ENCODE results near the gene FIBCD1. TPM values are rescaled to one million over a fixed set of nuclear protein-coding genes. Genes with fewer than 3 reads are reported as not detected.

Gene FIBCD1
- total and polyA plus RNA-seq, 2 experiments from 2014 or later = 4.4 to 5.6 TPM

GRCh38 chr9:130869250-130869649, 69.8 kb downstream of the FIBCD1 start:
- Histone ChIP-seq H3F3A (replicated peaks; ENCODE audit: low read depth) (peaks cover 5% of the 10 kb centered on the region; the same call in 1 of the 2 replicates), H3K27ac (ENCODE audit: low read depth) (peak overlapping the region; percentile 41; the same call in 1 of the 2 replicates), H3K27me3 (ENCODE audit: insufficient read depth) (no peaks in the 10 kb centered on the region), H3K79me2 (replicated peaks; ENCODE audit: insufficient read depth) (peaks cover 59% of the 10 kb centered on the region), H3K9me2 (ENCODE audit: insufficient read depth) (no peaks in the 10 kb centered on the region), H2AFZ (no peak overlapping the region), H3K4me2 (no peak overlapping the region), H3K4me3 (no peak overlapping the region), H4K20me1 (replicated peaks; ENCODE audit: insufficient read depth) (peaks cover 15% of the 10 kb centered on the region), H3K4me1 (ENCODE audit: insufficient read depth) (no peaks in the 10 kb centered on the region), H3K36me3 (ENCODE audit: insufficient read depth) (peaks cover 27% of the 10 kb centered on the region)
- DNase-seq (ENCODE audit: low spot score) (no peak), ATAC-seq (no peak)
- H3K27ac Mint-ChIP-seq = no peak overlapping the region
- H3K4me1 Mint-ChIP-seq = no peaks in the 10 kb centered on the region
- no peak overlapping the region for H3K4me3 Mint-ChIP-seq
- no peaks in the 10 kb centered on the region for H3K9me3 Mint-ChIP-seq
- H3K27me3 Mint-ChIP-seq (ENCODE audit: insufficient read depth, low read depth, poor library complexity) = no peaks in the 10 kb centered on the region
- no peak for TF ChIP-seq CTCF (conservative IDR thresholded peaks at IDR 0.05; ENCODE audit: low read depth in 2 of 2)
- TF ChIP-seq, protein P1, sequence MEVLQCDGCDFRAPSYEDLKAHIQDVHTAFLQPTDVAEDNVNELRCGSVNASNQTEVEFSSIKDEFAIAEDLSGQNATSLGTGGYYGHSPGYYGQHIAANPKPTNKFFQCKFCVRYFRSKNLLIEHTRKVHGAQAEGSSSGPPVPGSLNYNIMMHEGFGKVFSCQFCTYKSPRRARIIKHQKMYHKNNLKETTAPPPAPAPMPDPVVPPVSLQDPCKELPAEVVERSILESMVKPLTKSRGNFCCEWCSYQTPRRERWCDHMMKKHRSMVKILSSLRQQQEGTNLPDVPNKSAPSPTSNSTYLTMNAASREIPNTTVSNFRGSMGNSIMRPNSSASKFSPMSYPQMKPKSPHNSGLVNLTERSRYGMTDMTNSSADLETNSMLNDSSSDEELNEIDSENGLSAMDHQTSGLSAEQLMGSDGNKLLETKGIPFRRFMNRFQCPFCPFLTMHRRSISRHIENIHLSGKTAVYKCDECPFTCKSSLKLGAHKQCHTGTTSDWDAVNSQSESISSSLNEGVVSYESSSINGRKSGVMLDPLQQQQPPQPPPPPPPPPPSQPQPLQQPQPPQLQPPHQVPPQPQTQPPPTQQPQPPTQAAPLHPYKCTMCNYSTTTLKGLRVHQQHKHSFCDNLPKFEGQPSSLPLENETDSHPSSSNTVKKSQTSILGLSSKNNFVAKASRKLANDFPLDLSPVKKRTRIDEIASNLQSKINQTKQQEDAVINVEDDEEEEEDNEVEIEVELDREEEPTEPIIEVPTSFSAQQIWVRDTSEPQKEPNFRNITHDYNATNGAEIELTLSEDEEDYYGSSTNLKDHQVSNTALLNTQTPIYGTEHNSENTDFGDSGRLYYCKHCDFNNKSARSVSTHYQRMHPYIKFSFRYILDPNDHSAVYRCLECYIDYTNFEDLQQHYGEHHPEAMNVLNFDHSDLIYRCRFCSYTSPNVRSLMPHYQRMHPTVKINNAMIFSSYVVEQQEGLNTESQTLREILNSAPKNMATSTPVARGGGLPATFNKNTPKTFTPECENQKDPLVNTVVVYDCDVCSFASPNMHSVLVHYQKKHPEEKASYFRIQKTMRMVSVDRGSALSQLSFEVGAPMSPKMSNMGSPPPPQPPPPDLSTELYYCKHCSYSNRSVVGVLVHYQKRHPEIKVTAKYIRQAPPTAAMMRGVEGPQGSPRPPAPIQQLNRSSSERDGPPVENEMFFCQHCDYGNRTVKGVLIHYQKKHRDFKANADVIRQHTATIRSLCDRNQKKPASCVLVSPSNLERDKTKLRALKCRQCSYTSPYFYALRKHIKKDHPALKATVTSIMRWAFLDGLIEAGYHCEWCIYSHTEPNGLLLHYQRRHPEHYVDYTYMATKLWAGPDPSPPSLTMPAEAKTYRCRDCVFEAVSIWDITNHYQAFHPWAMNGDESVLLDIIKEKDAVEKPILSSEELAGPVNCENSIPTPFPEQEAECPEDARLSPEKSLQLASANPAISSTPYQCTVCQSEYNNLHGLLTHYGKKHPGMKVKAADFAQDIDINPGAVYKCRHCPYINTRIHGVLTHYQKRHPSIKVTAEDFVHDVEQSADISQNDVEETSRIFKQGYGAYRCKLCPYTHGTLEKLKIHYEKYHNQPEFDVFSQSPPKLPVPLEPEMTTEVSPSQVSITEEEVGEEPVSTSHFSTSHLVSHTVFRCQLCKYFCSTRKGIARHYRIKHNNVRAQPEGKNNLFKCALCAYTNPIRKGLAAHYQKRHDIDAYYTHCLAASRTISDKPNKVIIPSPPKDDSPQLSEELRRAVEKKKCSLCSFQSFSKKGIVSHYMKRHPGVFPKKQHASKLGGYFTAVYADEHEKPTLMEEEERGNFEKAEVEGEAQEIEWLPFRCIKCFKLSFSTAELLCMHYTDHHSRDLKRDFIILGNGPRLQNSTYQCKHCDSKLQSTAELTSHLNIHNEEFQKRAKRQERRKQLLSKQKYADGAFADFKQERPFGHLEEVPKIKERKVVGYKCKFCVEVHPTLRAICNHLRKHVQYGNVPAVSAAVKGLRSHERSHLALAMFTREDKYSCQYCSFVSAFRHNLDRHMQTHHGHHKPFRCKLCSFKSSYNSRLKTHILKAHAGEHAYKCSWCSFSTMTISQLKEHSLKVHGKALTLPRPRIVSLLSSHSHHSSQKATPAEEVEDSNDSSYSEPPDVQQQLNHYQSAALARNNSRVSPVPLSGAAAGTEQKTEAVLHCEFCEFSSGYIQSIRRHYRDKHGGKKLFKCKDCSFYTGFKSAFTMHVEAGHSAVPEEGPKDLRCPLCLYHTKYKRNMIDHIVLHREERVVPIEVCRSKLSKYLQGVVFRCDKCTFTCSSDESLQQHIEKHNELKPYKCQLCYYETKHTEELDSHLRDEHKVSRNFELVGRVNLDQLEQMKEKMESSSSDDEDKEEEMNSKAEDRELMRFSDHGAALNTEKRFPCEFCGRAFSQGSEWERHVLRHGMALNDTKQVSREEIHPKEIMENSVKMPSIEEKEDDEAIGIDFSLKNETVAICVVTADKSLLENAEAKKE (CRISPR knock-in tag; IDR thresholded peaks at IDR 0.05) = no peak
- no peak for TF ChIP-seq EZH2phosphoT487 (IDR thresholded peaks at IDR 0.05; ENCODE audit: unreplicated experiment)
- no peak for TF ChIP-seq STAT1 (IDR thresholded peaks at IDR 0.05; ENCODE audit: unreplicated experiment)
- no peak for TF ChIP-seq POLR2AphosphoS5 (IDR thresholded peaks at IDR 0.05; ENCODE audit: low read depth)
- TF ChIP-seq NANOG (IDR thresholded peaks at IDR 0.05; ENCODE audit: borderline replicate concordance) = no peak
- no peak for TF ChIP-seq ETS1 (IDR thresholded peaks at IDR 0.05)
- no peak for TF ChIP-seq JUNB (IDR thresholded peaks at IDR 0.05; ENCODE audit: unreplicated experiment)
- no peak for TF ChIP-seq REST (IDR thresholded peaks at IDR 0.05; ENCODE audit: unreplicated experiment)
- no peak for TF ChIP-seq EZH2 (IDR thresholded peaks at IDR 0.05; ENCODE audit: low read depth, unreplicated experiment)
- no peak for TF ChIP-seq CREB1 (CRISPR knock-in tag; IDR thresholded peaks at IDR 0.05; ENCODE audit: low read depth)
- no peak for TF ChIP-seq ZNF114 (CRISPR knock-in tag; IDR thresholded peaks at IDR 0.05)
- no peak for TF ChIP-seq ZNF331 (CRISPR knock-in tag; IDR thresholded peaks at IDR 0.05; ENCODE audit: low read depth)
- H3K36me3 Mint-ChIP-seq (ENCODE audit: low read depth) = peaks cover 50% of the 10 kb centered on the region

Measured in GM23338 (cell line).